Stimulated activated CD4-positive, alpha-beta T cell treated with anti-CD3 and anti-CD28 coated beads, TNF-alpha, amount 100 ng/mL, for 24 hours (primary cell): ENCODE results near the gene PRICKLE4.
"Not testable (repeated sequence)": the region's sequence is repeated elsewhere in the genome, so short reads cannot be mapped to it uniquely, and the experiment has no call there.

Experiments
- DNase-seq, 3 experiments: peaks; one replicate each; pipeline ENCODE4 v3.0.0-alpha.2; 2020; ENCODE audit warnings: low read depth in 3 of 3

Gene PRICKLE4

GRCh38 chr6:41744236-41744787, 36.3 kb upstream of the PRICKLE4 start:
- DNase-seq = no peak

GRCh38 chr6:41746107-41746506, 34.5 kb upstream of the PRICKLE4 start:
- DNase-seq = no peak

GRCh38 chr6:41747256-41748101, 33.1 kb upstream of the PRICKLE4 start, which contains the start of gene PGC:
PGC (minus strand) TSS chr6:41747397; CDS start chr6:41747334, 63 bp downstream.
- DNase-seq = no peak

GRCh38 chr6:41748102-41748477, 32.5 kb upstream of the PRICKLE4 start:
- no peak for DNase-seq

- no peak for DNase-seq
These were observed 32.0 kb upstream of the PRICKLE4 start for GRCh38 chr6:41748542-41748941.

- no peak for DNase-seq
These were observed 30.2 kb upstream of the PRICKLE4 start for GRCh38 chr6:41750374-41750773.

GRCh38 chr6:41755895-41756294, 24.7 kb upstream of the PRICKLE4 start:
- no peak for DNase-seq

GRCh38 chr6:41756354-41756753, 24.2 kb upstream of the PRICKLE4 start:
- no peak for DNase-seq

GRCh38 chr6:41757271-41757670, 23.3 kb upstream of the PRICKLE4 start:
- no peak for DNase-seq

GRCh38 chr6:41757931-41758640, 22.5 kb upstream of the PRICKLE4 start:
- DNase-seq = no peak

- no peak for DNase-seq
These were observed 21.9 kb upstream of the PRICKLE4 start for GRCh38 chr6:41758641-41759035.

- DNase-seq = no peak
These were observed 21.3 kb upstream of the PRICKLE4 start for GRCh38 chr6:41759106-41759904.

- no peak for DNase-seq
These were observed 20.5 kb upstream of the PRICKLE4 start for GRCh38 chr6:41759905-41760579.

- DNase-seq = no peak
These were observed 17.1 kb upstream of the PRICKLE4 start for GRCh38 chr6:41763470-41763869.

GRCh38 chr6:41766043-41766664, 14.4 kb upstream of the PRICKLE4 start:
- DNase-seq = not testable (repeated sequence)

- no peak for DNase-seq
These were observed 13.3 kb upstream of the PRICKLE4 start for GRCh38 chr6:41767112-41767833.

GRCh38 chr6:41768545-41769308, 11.9 kb upstream of the PRICKLE4 start:
- DNase-seq = no peak

GRCh38 chr6:41769376-41769775, 11.2 kb upstream of the PRICKLE4 start:
- no peak for DNase-seq

- no peak for DNase-seq
These were observed 10.1 kb upstream of the PRICKLE4 start for GRCh38 chr6:41770381-41771057.
